PFSK-1 (cell line): Measurements from ENCODE around the gene CSPG4.

Source experiments
- FOXP2 ChIP-seq: optimal IDR thresholded peaks from 2 replicates; pipeline ENCODE3; 2011; ENCODE audit warnings: borderline replicate concordance, control low read depth, inconsistent platforms; ENCODE audit not compliant: insufficient read depth; ENCODE audit errors: extremely low read length, extremely low read depth
- POLR2AphosphoS5 ChIP-seq: IDR thresholded peaks from 2 replicates; pipeline ENCODE4 v1.6.1; 2012; ENCODE audit warnings: low read depth, mild to moderate bottlenecking, control low read depth, low read length, moderate library complexity
- SIN3A ChIP-seq: IDR thresholded peaks from 2 replicates; pipeline ENCODE4 v1.6.1; 2012; ENCODE audit warnings: mild to moderate bottlenecking, low read length, moderate library complexity, borderline replicate concordance; ENCODE audit not compliant: insufficient read depth
- TAF1 ChIP-seq: IDR thresholded peaks from 2 replicates; pipeline ENCODE4 v1.6.1; 2012; ENCODE audit warnings: low read length, control low read depth, borderline replicate concordance; ENCODE audit not compliant: insufficient read depth
- TF ChIP-seq, protein P1 (sequence below), 2 experiments: IDR thresholded peaks; 2 replicates each; pipeline versions ENCODE4 v1.6.1 to v1.8.0; 2011 to 2012; ENCODE audit warnings: low read depth in 2 of 2, low read length in 2 of 2, control low read depth in 1 of 2, inconsistent platforms in 1 of 2, mild to moderate bottlenecking in 1 of 2, moderate library complexity in 1 of 2; ENCODE audit not compliant: insufficient read depth in 1 of 2

CSPG4 gene

DNA sequence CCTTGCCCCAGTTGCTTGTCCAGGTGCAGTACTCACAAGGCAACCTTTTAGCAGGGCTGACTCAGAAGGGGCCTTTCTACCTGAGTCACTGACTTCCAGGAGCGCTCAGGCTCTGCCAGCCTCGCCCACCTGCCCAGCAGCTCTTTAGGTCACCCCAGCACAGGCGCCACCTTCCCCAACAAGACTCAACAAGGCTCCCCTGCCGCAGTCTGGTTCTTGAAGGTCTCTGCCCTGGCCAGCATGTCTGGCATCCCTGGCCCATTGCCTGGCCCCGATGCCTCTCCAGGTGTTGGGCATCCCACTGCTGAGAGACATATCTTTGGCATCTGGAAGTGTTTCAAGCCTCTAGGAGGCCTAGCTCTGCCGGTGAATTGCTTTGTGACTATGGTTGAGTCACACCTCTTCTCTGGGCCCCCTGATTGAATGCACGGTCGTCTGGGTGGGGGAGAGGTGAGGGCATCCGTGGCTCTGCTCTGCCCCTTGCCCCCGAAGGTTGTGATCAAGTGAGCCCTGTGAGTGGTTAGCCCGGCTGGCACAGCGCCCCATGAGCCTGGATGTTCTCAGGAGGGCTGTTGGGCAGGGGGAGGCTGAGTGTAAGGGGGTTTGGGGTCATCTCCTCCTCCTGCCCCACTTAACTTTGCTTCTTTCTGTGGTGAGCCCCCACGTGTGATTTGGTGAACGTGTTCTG is 43.3 kb downstream of the CSPG4 start:
- TF ChIP-seq POLR2AphosphoS5 (no peak), FOXP2 (no peak), TAF1 (no peak), SIN3A (no peak)
- TF ChIP-seq, protein P1, sequence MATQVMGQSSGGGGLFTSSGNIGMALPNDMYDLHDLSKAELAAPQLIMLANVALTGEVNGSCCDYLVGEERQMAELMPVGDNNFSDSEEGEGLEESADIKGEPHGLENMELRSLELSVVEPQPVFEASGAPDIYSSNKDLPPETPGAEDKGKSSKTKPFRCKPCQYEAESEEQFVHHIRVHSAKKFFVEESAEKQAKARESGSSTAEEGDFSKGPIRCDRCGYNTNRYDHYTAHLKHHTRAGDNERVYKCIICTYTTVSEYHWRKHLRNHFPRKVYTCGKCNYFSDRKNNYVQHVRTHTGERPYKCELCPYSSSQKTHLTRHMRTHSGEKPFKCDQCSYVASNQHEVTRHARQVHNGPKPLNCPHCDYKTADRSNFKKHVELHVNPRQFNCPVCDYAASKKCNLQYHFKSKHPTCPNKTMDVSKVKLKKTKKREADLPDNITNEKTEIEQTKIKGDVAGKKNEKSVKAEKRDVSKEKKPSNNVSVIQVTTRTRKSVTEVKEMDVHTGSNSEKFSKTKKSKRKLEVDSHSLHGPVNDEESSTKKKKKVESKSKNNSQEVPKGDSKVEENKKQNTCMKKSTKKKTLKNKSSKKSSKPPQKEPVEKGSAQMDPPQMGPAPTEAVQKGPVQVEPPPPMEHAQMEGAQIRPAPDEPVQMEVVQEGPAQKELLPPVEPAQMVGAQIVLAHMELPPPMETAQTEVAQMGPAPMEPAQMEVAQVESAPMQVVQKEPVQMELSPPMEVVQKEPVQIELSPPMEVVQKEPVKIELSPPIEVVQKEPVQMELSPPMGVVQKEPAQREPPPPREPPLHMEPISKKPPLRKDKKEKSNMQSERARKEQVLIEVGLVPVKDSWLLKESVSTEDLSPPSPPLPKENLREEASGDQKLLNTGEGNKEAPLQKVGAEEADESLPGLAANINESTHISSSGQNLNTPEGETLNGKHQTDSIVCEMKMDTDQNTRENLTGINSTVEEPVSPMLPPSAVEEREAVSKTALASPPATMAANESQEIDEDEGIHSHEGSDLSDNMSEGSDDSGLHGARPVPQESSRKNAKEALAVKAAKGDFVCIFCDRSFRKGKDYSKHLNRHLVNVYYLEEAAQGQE (IDR thresholded peaks at IDR 0.05; ENCODE audit: insufficient read depth in 1 of 2, low read depth in 2 of 2, low read length in 2 of 2) = no peak

DNA sequence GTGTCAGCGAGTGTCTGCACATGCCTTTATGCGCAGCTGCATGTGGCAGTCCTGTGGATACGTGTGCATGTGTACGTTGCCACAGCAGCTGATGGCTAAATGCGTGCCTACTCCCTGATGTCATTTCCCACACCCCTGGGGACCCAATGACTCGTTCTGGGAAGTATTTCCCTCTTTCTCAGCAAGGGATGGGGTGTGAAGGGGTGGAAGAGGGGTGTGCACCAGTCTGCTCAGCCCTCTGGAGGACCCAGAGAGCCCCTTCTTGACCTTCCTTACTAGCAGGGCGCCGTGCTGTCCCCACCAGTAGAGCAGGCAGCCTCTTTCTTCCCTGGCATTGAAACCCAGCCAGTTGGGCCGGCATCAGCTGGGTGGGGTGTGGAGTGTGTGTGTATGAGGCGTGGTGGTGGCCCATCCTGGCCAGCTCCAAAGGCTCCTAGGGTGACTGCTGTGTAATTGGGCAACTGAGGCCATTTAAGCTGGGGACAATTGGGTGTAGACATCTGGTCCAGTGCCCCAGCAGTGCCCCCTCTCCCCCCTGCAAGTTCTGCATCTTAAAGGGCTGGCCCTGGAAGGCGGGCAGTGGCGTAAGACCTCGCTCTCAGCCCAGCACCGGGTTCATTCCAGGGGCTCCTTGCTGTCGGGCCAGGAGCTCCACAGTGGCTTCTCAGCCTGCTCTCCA is 45.7 kb downstream of the CSPG4 start:
- no peak for TF ChIP-seq SIN3A
- TF ChIP-seq POLR2AphosphoS5 = no peak
- no peak for TF ChIP-seq FOXP2
- TF ChIP-seq, protein P1 (IDR thresholded peaks at IDR 0.05; ENCODE audit: insufficient read depth in 1 of 2, low read depth in 2 of 2, low read length in 2 of 2) = no peak
- no peak for TF ChIP-seq TAF1

DNA sequence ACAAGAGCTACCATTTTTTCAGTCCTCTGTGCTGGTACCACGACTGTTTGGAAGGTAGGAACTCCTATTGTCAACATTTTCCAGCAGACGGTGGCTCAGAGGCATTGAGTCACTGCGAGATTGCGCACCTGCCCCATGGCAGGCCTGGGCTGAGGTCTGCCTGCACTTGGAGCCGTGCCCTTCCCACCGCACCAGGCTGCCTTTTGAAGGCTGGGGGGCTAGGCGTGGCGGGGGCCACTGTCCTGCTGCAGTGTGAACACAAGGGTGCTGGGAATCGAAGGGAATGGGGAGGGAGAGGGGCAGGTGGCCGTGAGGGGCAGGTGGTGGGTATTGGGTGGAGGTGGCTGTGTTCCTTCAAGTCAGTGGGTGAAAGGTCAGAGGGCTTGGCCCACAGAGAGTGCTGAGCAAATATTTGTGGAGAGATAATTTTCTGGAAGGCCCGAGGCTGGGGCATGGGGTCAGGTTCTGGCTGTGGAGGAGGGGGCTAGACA is 48.7 kb downstream of the CSPG4 start:
- TF ChIP-seq FOXP2 (no peak), SIN3A (no peak), POLR2AphosphoS5 (no peak), TAF1 (no peak)
- TF ChIP-seq, protein P1 (IDR thresholded peaks at IDR 0.05; ENCODE audit: insufficient read depth in 1 of 2, low read depth in 2 of 2, low read length in 2 of 2) = no peak

DNA sequence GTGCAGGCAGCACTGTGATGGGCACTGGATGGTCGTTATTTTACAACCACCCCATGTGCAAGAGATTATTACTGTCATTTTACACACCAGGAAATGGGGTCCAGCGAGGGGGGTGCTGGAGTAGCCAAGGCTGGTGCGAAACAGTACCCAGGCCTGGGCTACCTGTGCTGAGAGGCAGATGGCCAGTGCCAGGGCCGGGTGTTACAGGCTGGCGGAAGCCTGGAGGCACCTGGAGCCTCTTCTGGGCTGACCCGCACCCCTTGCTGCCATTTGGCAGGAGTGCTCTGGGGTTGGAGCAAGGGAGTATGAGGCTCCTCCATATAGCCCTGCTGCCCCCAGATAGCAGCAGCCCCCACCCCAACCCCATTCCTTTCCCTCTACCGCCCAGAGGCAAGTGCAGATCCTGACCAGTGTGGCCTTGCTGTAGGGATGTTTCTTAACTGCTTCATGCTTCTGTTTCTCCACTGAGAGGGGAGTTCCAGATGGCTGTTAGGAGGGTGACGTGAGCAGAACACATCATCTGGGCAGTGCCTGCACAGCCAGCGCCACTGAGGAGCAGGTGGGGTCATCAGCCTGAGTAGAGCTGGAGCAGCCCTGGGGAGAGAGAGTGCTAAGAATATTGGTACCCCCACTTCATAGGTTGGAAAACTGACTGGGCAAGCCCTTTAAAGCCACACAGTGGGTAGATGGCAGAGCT is 49.7 kb downstream of the CSPG4 start:
- TF ChIP-seq FOXP2 (no peak), SIN3A (no peak), POLR2AphosphoS5 (no peak), TAF1 (no peak)
- TF ChIP-seq, protein P1 (IDR thresholded peaks at IDR 0.05; ENCODE audit: insufficient read depth in 1 of 2, low read depth in 2 of 2, low read length in 2 of 2) = no peak
